Measurements from ENCODE around the gene LIG1.

Gene LIG1

GRCh38 chr19:48181505-48181904 is 11.4 kb upstream of the LIG1 start:
- DNase-seq: no peak

- DNase-seq: no peak
These were observed 6.1 kb upstream of the LIG1 start for GRCh38 chr19:48176226-48176625.

GRCh38 chr19:48175578-48175977 is 5.4 kb upstream of the LIG1 start:
- peak in 1 of 4 experiments; percentile 30 for DNase-seq

GRCh38 chr19:48174445-48175030 is 4.4 kb upstream of the LIG1 start:
- DNase-seq: no peak

GRCh38 chr19:48171710-48172109 is 1.6 kb upstream of the LIG1 start:
- DNase-seq: no peak

GRCh38 chr19:48170817-48171347 is 738 bp upstream of the LIG1 start:
- no peak for DNase-seq

GRCh38 chr19:48169578-48169938 is 586 bp downstream of the LIG1 start:
- DNase-seq: peak; percentile 77 to 94 (median 88)

GRCh38 chr19:48168689-48169088 is 1.5 kb downstream of the LIG1 start:
- DNase-seq: no peak

- no peak for DNase-seq
These were observed 11.8 kb downstream of the LIG1 start for GRCh38 chr19:48158210-48158790.

- DNase-seq: no peak
These were observed 16.1 kb downstream of the LIG1 start for GRCh38 chr19:48154003-48154402.

- DNase-seq: peak; percentile 69 to 85 (median 75)
These were observed 17.6 kb downstream of the LIG1 start for GRCh38 chr19:48152551-48152950.

- DNase-seq: no peak
These were observed 20.7 kb downstream of the LIG1 start for GRCh38 chr19:48149430-48149829.

- DNase-seq: no peak
These were observed 21.6 kb downstream of the LIG1 start for GRCh38 chr19:48148576-48148975.

- peak in 3 of 4 experiments; percentile 22 to 27 (median 26) for DNase-seq
These were observed 22.5 kb downstream of the LIG1 start for GRCh38 chr19:48147597-48148175.

- DNase-seq: no peak
These were observed 31.1 kb downstream of the LIG1 start for GRCh38 chr19:48139053-48139452.

- DNase-seq: no peak
These were observed 32.7 kb downstream of the LIG1 start for GRCh38 chr19:48137411-48137810.

GRCh38 chr19:48136547-48136946 is 33.6 kb downstream of the LIG1 start:
- no peak for DNase-seq

GRCh38 chr19:48135411-48135810 is 34.7 kb downstream of the LIG1 start:
- peak in 3 of 4 experiments; percentile 26 to 37 (median 26) for DNase-seq

GRCh38 chr19:48133094-48133493 is 37.0 kb downstream of the LIG1 start:
- DNase-seq: no peak

GRCh38 chr19:48127561-48127960 is 42.6 kb downstream of the LIG1 start:
- DNase-seq: no peak

GRCh38 chr19:48123907-48124651 is 46.1 kb downstream of the LIG1 start:
- DNase-seq: peak; percentile 37 to 64 (median 52)

GRCh38 chr19:48122421-48122820 is 47.7 kb downstream of the LIG1 start:
- DNase-seq: no peak

GRCh38 chr19:48121909-48122371 is 48.2 kb downstream of the LIG1 start:
- DNase-seq: peak in 3 of 4 experiments; percentile 31 to 49 (median 31)

Measured in suppressor macrophage (primary cell).